SKM-1 (cell line): Measurements from ENCODE around the gene ZNF385A.
"Not testable (repeated sequence)": the region's sequence is repeated elsewhere in the genome, so short reads cannot be mapped to it uniquely, and the experiment has no call there.

Experiments
- DNase-seq: peaks from one replicate; lab custom pipeline; 2025; ENCODE audit not compliant: unreplicated experiment; lab: John Stamatoyannopoulos, UW

Gene ZNF385A

DNA sequence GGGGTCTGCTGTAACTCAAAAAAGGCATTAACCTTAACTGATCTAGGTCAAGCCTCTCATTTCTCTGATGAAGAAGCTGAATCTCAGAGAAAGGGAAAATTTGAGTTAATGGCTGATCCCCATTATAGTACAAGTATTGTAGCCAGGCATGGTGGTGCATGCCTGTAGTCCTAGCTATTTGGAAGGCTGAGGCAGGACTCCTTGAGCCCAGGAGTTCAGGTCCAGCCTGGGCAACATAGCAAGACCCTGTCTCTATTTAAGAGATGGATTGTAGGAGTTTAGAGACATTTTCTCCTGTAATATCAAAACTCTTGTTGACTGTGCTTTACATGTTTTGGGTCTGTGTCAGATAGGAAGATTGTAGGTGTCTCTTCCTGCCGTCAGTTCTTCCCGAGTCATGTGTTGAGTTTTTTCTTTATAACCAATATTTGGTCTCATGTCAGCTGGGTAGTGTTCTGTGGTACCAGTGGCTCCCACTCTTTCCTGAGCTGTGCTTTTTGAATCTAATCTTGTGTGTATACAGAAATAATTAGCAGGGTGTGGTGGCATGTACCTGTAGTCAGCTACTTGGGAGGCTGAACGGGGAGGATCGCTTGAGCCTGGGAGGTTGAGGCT, 51.0 kb downstream of the ZNF385A start:
- no peak for DNase-seq

DNA sequence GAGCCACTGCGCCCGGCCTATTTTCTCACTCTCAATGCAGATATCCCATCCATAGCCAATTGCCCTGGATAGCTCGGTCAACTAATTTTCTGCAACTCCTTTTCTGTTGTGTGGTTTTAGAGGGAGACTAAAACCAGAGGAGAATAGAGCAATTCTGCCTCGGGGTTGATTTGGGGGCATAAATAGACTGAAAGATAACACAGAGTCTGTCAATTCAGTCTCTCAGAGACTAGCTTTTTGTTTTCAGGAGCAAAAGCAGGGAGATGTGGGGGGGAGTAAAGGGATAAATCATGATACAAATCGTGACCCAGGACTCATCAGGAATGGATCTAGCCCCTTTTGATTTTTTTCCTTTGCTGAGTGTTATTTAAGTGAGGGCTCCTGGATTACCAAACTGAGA, 53.1 kb downstream of the ZNF385A start:
- DNase-seq = no peak

DNA sequence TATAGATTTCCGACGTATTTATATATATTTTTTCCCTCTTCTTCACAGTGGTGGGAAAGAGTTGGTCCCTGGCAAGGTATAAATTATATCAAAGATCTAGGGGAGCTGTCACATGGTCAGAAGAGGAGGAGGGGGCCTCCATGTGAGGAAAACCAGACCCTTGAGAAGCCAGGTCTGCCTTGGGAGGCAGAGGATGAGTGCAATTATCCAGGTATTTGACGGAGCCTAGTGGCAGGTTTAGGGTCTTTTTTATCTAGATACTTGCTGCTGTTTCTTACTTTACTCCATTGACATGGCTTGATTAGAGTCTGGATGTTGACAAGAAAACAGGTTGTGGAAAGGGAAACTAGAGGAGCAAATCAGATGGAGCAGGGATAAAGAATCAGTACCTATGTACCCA, 54.1 kb downstream of the ZNF385A start:
- DNase-seq = no peak

DNA sequence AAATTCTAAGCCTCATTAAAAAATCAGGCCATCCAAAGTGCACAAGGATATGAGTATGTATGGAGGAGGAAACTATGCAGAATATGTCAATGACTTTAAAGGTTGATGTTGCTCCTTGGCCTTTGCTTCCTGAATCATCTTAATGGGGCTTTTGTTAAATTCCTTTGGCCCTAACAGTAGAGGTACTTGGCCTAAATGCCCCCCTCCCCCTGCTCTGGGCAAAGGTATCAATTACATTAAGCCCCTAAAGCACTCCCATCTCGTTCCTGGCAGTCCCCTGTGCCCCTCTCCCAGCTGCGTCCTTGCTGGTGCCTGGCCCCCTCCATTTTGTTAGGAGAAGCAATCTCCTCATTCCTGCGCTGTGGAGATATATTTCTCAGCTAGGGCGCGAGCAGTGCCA, 54.8 kb downstream of the ZNF385A start:
- DNase-seq = no peak

DNA sequence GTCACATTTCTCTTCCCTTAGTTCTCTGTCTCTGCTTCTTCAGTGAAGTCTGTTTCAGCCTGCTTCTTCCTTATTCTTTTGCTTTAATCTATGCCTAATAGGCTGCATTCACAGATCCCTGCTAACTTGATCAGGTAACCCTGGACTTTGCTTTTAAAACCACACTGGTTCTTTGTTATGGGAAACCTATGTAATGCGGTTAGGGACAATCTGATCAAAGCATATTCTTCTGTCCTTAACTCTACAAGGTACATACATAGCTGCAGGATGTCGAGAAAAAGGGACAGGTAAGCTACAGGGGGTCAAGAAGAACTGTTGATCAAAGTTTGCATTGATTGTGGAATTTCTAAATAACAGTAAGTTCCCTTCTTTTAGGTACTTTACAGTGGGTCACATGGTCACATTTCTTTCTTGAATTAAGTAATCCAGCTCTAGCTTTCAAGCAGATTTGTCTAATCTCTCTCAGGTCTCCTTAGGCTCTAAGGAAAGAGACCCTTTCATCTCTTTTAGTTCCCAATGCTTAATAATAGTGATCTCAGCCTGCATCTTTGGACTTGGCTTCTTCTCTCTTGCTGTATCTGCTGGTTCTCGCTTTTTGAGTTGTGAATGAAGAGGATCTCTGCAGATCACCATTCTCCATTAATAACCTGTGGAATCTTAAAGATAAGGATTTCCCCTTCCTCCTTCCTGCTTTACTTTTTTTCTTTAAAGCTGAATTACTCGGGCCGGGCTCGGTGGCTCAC, 55.8 kb downstream of the ZNF385A start:
- DNase-seq = no peak

DNA sequence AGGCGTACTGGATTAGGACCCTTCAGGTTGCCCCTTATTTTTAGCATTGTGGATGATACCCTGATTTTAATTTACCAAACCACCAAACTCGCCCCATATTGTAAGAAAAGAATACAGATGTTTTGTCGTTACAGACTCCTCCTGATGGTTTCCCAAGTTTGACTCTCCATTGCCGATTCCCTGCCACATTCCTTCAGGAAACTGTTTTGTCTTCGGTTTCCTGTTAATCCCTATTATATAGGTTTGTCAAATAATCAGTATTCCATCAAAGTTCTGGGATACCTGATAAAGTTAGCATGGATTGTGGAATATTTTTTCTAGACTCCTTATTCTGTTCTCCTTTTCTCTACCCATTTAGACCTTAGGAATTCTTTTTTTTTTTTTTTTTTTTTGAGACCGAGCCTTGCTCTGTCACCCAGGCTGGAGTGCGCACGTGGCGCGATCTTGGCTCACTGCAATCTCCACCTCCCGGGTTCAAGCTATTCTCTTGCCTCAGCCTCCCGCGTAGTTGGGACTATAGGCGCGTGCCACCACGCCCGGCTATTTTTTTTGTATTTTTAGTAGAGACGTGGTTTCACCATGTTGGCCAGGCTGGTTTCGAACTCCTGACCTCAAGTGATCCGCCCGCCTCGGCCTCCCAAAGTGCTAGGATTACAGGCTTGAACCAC, 59.0 kb downstream of the ZNF385A start:
- not testable (repeated sequence) for DNase-seq

DNA sequence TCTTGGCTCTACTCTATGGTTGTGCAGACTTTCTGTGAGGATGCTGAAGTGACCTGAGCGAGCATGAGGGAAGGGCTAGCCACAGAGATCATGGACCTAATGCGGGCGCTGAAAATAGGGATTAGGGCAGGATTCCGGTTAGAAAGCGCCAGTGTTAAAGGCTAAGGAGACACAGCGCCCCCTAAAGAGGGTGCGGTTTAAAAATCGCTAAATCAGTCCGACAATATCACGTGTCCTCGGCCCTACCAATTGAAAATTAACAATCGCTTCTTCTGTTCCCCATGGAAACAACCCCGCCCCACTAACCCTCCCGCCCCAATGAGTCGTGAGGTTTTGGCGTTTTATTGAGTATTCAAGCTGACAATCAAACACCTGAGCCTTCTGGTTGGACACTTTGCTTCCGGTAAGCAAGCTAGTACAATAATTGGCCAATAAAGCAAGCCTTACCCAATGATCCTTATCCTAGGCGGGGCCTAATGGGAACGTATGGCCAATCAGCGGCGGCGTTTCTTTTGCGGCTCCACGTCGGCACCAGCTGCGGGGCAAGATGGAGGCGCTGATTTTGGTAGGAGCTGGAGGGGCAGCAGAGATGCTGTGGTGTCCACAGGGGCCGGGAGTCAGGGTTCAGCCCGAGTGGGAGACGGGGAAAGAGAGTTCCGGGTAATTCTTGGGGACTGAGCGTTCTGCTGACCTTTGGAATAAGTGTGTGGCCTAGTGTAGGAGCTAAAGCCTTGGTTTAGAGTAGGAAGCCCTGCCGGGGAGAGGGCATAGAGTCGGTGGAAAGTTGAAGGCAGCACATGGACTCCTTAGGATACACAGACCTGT, 59.7 kb downstream of the ZNF385A start, which contains the start of gene COPZ1:
TSS of gene COPZ1 (plus strand) at position 515 of the 825 bp plus-strand sequence. CDS start at position 548, 33 bp downstream.
- DNase-seq = peak; percentile 79

DNA sequence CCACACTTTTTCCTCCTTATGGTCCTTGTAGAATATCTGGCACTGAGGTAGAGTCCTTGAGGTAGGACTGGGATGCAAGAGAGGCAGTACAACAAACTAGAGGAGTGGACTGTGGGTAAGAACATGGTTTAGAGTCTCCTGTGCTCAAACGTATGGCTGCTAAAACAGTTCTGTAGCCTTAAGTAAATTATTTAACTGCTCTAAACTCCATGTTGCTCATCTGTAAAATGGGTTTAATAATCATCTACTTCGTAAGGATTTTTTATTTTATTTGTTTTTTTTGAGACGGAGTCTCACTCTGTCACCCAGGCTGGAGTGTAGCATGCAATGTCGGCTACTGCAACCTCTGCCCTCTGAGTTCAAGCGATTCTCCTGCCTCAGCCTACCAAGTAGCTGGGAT, 63.2 kb downstream of the ZNF385A start:
- DNase-seq = no peak
